ENCODE results near the gene ZBTB44. TPM values are rescaled to one million over a fixed set of nuclear protein-coding genes. Genes with fewer than 3 reads are reported as not detected.

Gene ZBTB44
- total and polyA plus RNA-seq, 4 donors: 4.7 to 33.9 (median 17.0) TPM

DNA sequence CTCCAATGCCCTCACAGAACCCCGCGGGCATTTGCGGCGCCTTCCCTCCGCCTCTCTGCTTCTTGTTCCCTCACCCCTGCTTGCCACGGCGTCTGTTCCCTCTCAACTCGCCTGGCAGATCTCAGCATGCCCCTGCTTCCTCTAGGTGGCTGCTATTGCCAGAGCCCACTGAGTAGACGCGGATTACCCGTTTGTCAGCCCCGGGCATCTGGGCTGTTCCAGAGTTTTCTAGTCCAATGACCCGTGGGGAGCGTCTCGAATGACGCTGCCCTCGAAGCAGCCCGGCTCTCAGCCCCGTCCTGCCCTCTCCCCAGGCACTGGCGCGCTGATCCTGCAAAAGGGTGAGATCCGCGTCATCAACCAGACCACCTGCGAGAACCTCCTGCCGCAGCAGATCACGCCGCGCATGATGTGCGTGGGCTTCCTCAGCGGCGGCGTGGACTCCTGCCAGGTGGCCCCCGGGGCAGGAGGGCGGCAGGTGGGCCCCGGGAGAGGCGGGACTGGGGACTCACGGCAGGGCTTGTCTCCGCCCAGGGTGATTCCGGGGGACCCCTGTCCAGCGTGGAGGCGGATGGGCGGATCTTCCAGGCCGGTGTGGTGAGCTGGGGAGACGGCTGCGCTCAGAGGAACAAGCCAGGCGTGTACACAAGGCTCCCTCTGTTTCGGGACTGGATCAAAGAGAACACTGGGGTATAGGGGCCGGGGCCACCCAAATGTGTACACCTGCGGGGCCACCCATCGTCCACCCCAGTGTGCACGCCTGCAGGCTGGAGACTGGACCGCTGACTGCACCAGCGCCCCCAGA lies 105.4 kb downstream of the ZBTB44 start:
- DNase-seq (ENCODE audit: low spot score): peak; percentile 29
- no peaks in the 10 kb centered on the region for H3K36me3 ChIP-seq (ENCODE audit: control insufficient read depth in 4 of 4, insufficient read depth in 3 of 4, low read depth in 1 of 4, low read length in 3 of 4)

DNA sequence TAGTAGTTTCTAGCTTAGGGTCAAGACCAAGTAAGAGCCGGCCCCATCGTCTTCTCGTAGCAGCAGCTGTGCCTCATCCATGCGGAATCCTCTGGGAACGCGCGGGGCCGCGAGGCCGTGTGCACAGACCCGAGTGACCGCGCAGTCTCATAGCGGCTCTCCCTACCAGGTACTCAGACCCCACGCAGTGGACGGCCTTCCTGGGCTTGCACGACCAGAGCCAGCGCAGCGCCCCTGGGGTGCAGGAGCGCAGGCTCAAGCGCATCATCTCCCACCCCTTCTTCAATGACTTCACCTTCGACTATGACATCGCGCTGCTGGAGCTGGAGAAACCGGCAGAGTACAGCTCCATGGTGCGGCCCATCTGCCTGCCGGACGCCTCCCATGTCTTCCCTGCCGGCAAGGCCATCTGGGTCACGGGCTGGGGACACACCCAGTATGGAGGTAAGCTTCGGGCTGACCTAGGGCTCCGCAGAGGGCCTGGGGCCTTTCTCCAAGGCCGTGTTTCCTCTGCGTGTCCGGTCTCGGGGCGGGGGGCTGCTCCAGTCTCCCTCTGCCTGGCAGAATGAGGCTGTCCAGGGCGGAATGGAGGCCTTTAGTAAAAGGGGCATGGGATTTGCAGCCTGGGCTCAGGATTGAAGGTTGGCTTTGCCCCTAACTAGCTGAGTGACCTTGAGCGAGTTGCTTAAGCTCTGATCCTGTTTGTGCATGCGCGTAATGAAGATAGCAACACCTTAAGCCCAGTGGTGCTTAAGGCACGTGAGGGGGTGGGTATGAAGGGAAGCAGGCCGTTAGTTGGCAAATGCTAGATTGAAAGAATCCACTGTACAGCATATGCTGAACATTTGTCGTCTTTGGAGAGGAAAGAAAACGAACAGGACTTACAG lies 106.2 kb downstream of the ZBTB44 start:
- Histone ChIP-seq H3K27ac (ENCODE audit: low read depth in 1 of 2, low read length in 2 of 2) (no peak overlapping the region), H3K9me3 (ENCODE audit: control insufficient read depth in 4 of 4, low read length in 3 of 4) (no peaks in the 10 kb centered on the region), H3K36me3 (ENCODE audit: control insufficient read depth in 4 of 4, insufficient read depth in 3 of 4, low read depth in 1 of 4, low read length in 3 of 4) (no peaks in the 10 kb centered on the region), H3K4me1 (ENCODE audit: control insufficient read depth in 4 of 4, insufficient read depth in 4 of 4, low read length in 3 of 4) (peaks cover 0 to 3% (median 0%) of the 10 kb centered on the region in 4 donors), H3K9ac (ENCODE audit: low read depth in 1 of 2, low read length in 2 of 2) (no peak overlapping the region), H3K27me3 (ENCODE audit: control insufficient read depth in 4 of 4, insufficient read depth in 4 of 4, low read length in 3 of 4) (no peaks in the 10 kb centered on the region), H3K4me3 (ENCODE audit: low read depth in 1 of 3, low read length in 3 of 3) (no peak overlapping the region)
- 95% methylated on average over 45 of the region's 45 CpGs for WGBS
- no peak for DNase-seq (ENCODE audit: low spot score)
- TF ChIP-seq TAF1 (conservative IDR thresholded peaks at IDR 0.05) (no peak), FOXA2 (IDR thresholded peaks at IDR 0.05) (no peak), NR2F2 (IDR thresholded peaks at IDR 0.05) (no peak), JUND (IDR thresholded peaks at IDR 0.05) (no peak), RXRA (IDR thresholded peaks at IDR 0.05) (no peak), HNF4G (IDR thresholded peaks at IDR 0.05) (no peak), HNF4A (conservative IDR thresholded peaks at IDR 0.05) (no peak), SP1 (IDR thresholded peaks at IDR 0.05) (no peak), YY1 (IDR thresholded peaks at IDR 0.05) (no peak), GABPA (IDR thresholded peaks at IDR 0.05 in 1 of 2, conservative IDR thresholded peaks at IDR 0.05 in 1 of 2) (no peak)
- TF ChIP-seq, protein P1, sequence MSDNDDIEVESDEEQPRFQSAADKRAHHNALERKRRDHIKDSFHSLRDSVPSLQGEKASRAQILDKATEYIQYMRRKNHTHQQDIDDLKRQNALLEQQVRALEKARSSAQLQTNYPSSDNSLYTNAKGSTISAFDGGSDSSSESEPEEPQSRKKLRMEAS (IDR thresholded peaks at IDR 0.05): no peak
- TF ChIP-seq, protein P2, sequence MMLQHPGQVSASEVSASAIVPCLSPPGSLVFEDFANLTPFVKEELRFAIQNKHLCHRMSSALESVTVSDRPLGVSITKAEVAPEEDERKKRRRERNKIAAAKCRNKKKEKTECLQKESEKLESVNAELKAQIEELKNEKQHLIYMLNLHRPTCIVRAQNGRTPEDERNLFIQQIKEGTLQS (IDR thresholded peaks at IDR 0.05): no peak
- TF ChIP-seq, protein P3, sequence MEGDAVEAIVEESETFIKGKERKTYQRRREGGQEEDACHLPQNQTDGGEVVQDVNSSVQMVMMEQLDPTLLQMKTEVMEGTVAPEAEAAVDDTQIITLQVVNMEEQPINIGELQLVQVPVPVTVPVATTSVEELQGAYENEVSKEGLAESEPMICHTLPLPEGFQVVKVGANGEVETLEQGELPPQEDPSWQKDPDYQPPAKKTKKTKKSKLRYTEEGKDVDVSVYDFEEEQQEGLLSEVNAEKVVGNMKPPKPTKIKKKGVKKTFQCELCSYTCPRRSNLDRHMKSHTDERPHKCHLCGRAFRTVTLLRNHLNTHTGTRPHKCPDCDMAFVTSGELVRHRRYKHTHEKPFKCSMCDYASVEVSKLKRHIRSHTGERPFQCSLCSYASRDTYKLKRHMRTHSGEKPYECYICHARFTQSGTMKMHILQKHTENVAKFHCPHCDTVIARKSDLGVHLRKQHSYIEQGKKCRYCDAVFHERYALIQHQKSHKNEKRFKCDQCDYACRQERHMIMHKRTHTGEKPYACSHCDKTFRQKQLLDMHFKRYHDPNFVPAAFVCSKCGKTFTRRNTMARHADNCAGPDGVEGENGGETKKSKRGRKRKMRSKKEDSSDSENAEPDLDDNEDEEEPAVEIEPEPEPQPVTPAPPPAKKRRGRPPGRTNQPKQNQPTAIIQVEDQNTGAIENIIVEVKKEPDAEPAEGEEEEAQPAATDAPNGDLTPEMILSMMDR (IDR thresholded peaks at IDR 0.05; ENCODE audit: low read depth, low read length, missing input control): no peak
- TF ChIP-seq, protein P4, sequence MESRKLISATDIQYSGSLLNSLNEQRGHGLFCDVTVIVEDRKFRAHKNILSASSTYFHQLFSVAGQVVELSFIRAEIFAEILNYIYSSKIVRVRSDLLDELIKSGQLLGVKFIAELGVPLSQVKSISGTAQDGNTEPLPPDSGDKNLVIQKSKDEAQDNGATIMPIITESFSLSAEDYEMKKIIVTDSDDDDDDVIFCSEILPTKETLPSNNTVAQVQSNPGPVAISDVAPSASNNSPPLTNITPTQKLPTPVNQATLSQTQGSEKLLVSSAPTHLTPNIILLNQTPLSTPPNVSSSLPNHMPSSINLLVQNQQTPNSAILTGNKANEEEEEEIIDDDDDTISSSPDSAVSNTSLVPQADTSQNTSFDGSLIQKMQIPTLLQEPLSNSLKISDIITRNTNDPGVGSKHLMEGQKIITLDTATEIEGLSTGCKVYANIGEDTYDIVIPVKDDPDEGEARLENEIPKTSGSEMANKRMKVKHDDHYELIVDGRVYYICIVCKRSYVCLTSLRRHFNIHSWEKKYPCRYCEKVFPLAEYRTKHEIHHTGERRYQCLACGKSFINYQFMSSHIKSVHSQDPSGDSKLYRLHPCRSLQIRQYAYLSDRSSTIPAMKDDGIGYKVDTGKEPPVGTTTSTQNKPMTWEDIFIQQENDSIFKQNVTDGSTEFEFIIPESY (IDR thresholded peaks at IDR 0.05): no peak

More for the DNA sequence above, 105.4 kb downstream of the ZBTB44 start:
- H3K4me3 ChIP-seq (ENCODE audit: low read depth in 1 of 3, low read length in 3 of 3): no peak overlapping the region
- no peaks in the 10 kb centered on the region for H3K27me3 ChIP-seq (ENCODE audit: control insufficient read depth in 4 of 4, insufficient read depth in 4 of 4, low read length in 3 of 4)
- H3K9ac ChIP-seq (ENCODE audit: low read depth in 1 of 2, low read length in 2 of 2): no peak overlapping the region
- WGBS: 95% methylated on average over 53 of the region's 53 CpGs
- peaks cover 0 to 3% (median 0%) of the 10 kb centered on the region in 4 donors for H3K4me1 ChIP-seq (ENCODE audit: control insufficient read depth in 4 of 4, insufficient read depth in 4 of 4, low read length in 3 of 4)
- no peaks in the 10 kb centered on the region for H3K9me3 ChIP-seq (ENCODE audit: control insufficient read depth in 4 of 4, low read length in 3 of 4)
- no peak overlapping the region for H3K27ac ChIP-seq (ENCODE audit: low read depth in 1 of 2, low read length in 2 of 2)
- no peak for TF ChIP-seq GABPA (IDR thresholded peaks at IDR 0.05 in 1 of 2, conservative IDR thresholded peaks at IDR 0.05 in 1 of 2)
- TF ChIP-seq SP1 (IDR thresholded peaks at IDR 0.05): no peak
- TF ChIP-seq, protein P4 (IDR thresholded peaks at IDR 0.05): no peak
- TF ChIP-seq, protein P2 (IDR thresholded peaks at IDR 0.05): no peak
- TF ChIP-seq EGR1 (IDR thresholded peaks at IDR 0.05; ENCODE audit: low read depth in 2 of 2): no peak
- TF ChIP-seq JUND (IDR thresholded peaks at IDR 0.05): no peak
- TF ChIP-seq TAF1 (conservative IDR thresholded peaks at IDR 0.05): no peak
- no peak for TF ChIP-seq HNF4A (conservative IDR thresholded peaks at IDR 0.05)
- TF ChIP-seq RAD21 (IDR thresholded peaks at IDR 0.05): no peak
- TF ChIP-seq NR2F2 (IDR thresholded peaks at IDR 0.05): no peak
- no peak for TF ChIP-seq FOXA2 (IDR thresholded peaks at IDR 0.05)
- no peak for TF ChIP-seq RXRA (IDR thresholded peaks at IDR 0.05)
- no peak for TF ChIP-seq HNF4G (IDR thresholded peaks at IDR 0.05)
- TF ChIP-seq FOXA1 (IDR thresholded peaks at IDR 0.05): no peak
- TF ChIP-seq, protein P3 (IDR thresholded peaks at IDR 0.05; ENCODE audit: low read depth, low read length, missing input control): no peak
